Endothelial cell of umbilical vein (primary cell): ENCODE data around the gene LGMN. TPM values are rescaled to one million over a fixed set of nuclear protein-coding genes. Genes with fewer than 3 reads are reported as not detected.

Experiments used
- BruUV-seq: library from RNA; stranded (reverse); fragments of 400-500 nt; replicated peaks from 2 replicates; lab custom pipeline; 2021; lab: Mats Ljungman, UMichigan
- CTCF ChIA-PET: fragments of 300-600, 350-600 bp; sonication (Branson Sonifier 250); formaldehyde crosslinking; loops from one replicate; lab custom pipeline; 2021; ENCODE audit warnings: antibody characterized with exemption, inconsistent platforms; lab: Charles Lee
- POLR2A ChIA-PET: fragments of 300-600, 350-600 bp; sonication (Branson Sonifier 250); formaldehyde crosslinking; loops from one replicate; lab custom pipeline; 2021; ENCODE audit warnings: antibody characterized with exemption, inconsistent platforms; lab: Charles Lee
- DNase-seq: peaks from one replicate; pipeline ENCODE4 v3.0.0-alpha.2; 2011; ENCODE audit warnings: low read depth, low spot score
- FAIRE-seq: peaks from 2 replicates; lab custom pipeline; 2011; peaks lifted over from hg19 to GRCh38; lab: Jason Lieb, UNC
- H2AFZ ChIP-seq: 2 replicates; pipeline ENCODE4 v1.6.0; 2012; ENCODE audit warnings: low read depth, low read length, control low read depth, inconsistent platforms
- H3K27ac ChIP-seq: 2 replicates; pipeline ENCODE4 v1.5.1; 2011; ENCODE audit warnings: low read depth, mild to moderate bottlenecking, control low read depth, low read length, moderate library complexity; ENCODE audit not compliant: insufficient read depth
- H3K27me3 ChIP-seq, 2 experiments: 2 replicates each; pipeline versions ENCODE4 v1.6.0 to v1.6.1; 2011; ENCODE audit warnings: low read length in 2 of 2, mixed read lengths in 1 of 2; ENCODE audit not compliant: control insufficient read depth in 2 of 2, insufficient read depth in 2 of 2
- H3K36me3 ChIP-seq, 2 experiments: 2 replicates in 1 of 2; 3 replicates in 1 of 2; pipeline ENCODE4 v1.5.1; 2011; ENCODE audit warnings: low read length in 2 of 2, mild to moderate bottlenecking in 1 of 2, moderate library complexity in 1 of 2; ENCODE audit not compliant: control insufficient read depth in 2 of 2, insufficient read depth in 2 of 2; ENCODE audit errors: extremely low read depth in 1 of 2
- H3K4me1 ChIP-seq: 3 replicates; pipeline ENCODE4 v1.5.1; 2011; ENCODE audit warnings: mild to moderate bottlenecking, low read length; ENCODE audit not compliant: control insufficient read depth, insufficient read depth; ENCODE audit errors: extremely low read depth
- H3K4me2 ChIP-seq: 2 replicates; pipeline ENCODE4 v1.6.1; 2011; ENCODE audit warnings: low read length, control low read depth, mixed read lengths; ENCODE audit not compliant: insufficient read depth
- H3K4me3 ChIP-seq, 3 experiments: fragments of 200-600 bp in 1 of 3; sonication (generic), shearing (Covaris generic) in 1 of 3; replicated peaks in 1 of 3; 2 replicates each; pipeline ENCODE4 v1.5.1; 2011 to 2016; ENCODE audit warnings: control low read depth in 3 of 3, low read length in 3 of 3, mild to moderate bottlenecking in 2 of 3, inconsistent platforms in 1 of 3, low read depth in 1 of 3, moderate library complexity in 1 of 3; ENCODE audit not compliant: insufficient read depth in 1 of 3
- H3K79me2 ChIP-seq: 2 replicates; pipeline ENCODE4 v1.6.0; 2012; ENCODE audit warnings: low read length, inconsistent platforms; ENCODE audit not compliant: control insufficient read depth, insufficient read depth
- H3K9ac ChIP-seq: replicated peaks from 2 replicates; pipeline ENCODE3; 2011; ENCODE audit warnings: low read length, control low read depth; ENCODE audit not compliant: insufficient read depth; ENCODE audit errors: extremely low read depth
- H3K9me1 ChIP-seq: replicated peaks from 3 replicates; pipeline ENCODE4 v1.6.0; 2011; ENCODE audit warnings: mild to moderate bottlenecking, low read length; ENCODE audit not compliant: control insufficient read depth, insufficient read depth; ENCODE audit errors: extremely low read depth
- H3K9me3 ChIP-seq: replicated peaks from 2 replicates; pipeline ENCODE4 v1.5.1; 2012; ENCODE audit warnings: low read length, inconsistent platforms; ENCODE audit not compliant: control insufficient read depth, insufficient read depth
- H4K20me1 ChIP-seq: replicated peaks from 2 replicates; pipeline ENCODE3; 2011; ENCODE audit warnings: mild to moderate bottlenecking, low read length; ENCODE audit not compliant: control insufficient read depth, insufficient read depth; ENCODE audit errors: extremely low read depth
- CTCF ChIP-seq, 2 donors: IDR thresholded peaks; 1 replicate in 1 of 2; 2 replicates in 1 of 2; pipeline ENCODE4 v1.5.1; 2011; ENCODE audit warnings: low read length in 2 of 2, mild to moderate bottlenecking in 2 of 2, moderate library complexity in 2 of 2, control low read depth in 1 of 2, inconsistent platforms in 1 of 2, low read depth in 1 of 2; ENCODE audit not compliant: insufficient read depth in 1 of 2; ENCODE audit errors: extremely low read depth in 1 of 2
- EZH2 ChIP-seq: IDR thresholded peaks from 2 replicates; pipeline ENCODE4 v1.6.1; 2012; ENCODE audit warnings: borderline replicate concordance, low read depth, mild to moderate bottlenecking, moderate library complexity, low read length, inconsistent platforms; ENCODE audit not compliant: severe bottlenecking
- FOS ChIP-seq: IDR thresholded peaks from 2 replicates; pipeline ENCODE4 v1.6.1; 2011; ENCODE audit warnings: mild to moderate bottlenecking, low read length, moderate library complexity, borderline replicate concordance; ENCODE audit not compliant: insufficient read depth
- GATA2 ChIP-seq: IDR thresholded peaks from 2 replicates; pipeline ENCODE4 v1.7.0; 2011; ENCODE audit warnings: low read depth, mild to moderate bottlenecking, moderate library complexity, mixed read lengths, low read length; ENCODE audit not compliant: insufficient read length, insufficient read depth
- JUN ChIP-seq: IDR thresholded peaks from 2 replicates; pipeline ENCODE4 v1.6.1; 2011; ENCODE audit warnings: borderline replicate concordance, low read depth; ENCODE audit not compliant: insufficient read length, insufficient read depth
- MYC ChIP-seq: IDR thresholded peaks from one replicate; pipeline ENCODE4 v1.6.1; 2011; ENCODE audit warnings: mild to moderate bottlenecking, low read depth, low read length
- POLR2A ChIP-seq: IDR thresholded peaks from 2 replicates; pipeline ENCODE4 v1.6.1; 2012; ENCODE audit warnings: low read depth, mild to moderate bottlenecking, control low read depth, low read length
- POLR2AphosphoS5 ChIP-seq: IDR thresholded peaks from 2 replicates; pipeline ENCODE4 v1.6.1; 2012; ENCODE audit warnings: low read depth, mild to moderate bottlenecking, control low read depth, low read length, moderate library complexity; ENCODE audit not compliant: insufficient read depth
- dilution Hi-C: fragments of 300-500 bp; cut with MboI; formaldehyde crosslinking; loops from one replicate; pipeline ENCODE4 v1.15.0; 2019; ENCODE audit warnings: low sequenced_read_pairs; ENCODE audit not compliant: extremely low pct_ligation_motif_present
- intact Hi-C: fragments of 100-400 bp; cut with micrococcal nuclease; formaldehyde crosslinking; loops from one replicate; pipeline ENCODE4 v1.10.0; 2022
- polyA plus RNA-seq, 4 experiments: library from polyadenylated mRNA; depleted of rRNA in 3 of 4; stranded (reverse) in 3 of 4; unstranded in 1 of 4; fragments of >200 nt; gene quantifications; 2 replicates each; pipeline versions ENCODE4 v1.2.1 to v1.2.3, GENCODE V29; 2011 to 2012; ENCODE audit warnings: missing spikeins in 1 of 4
- total RNA-seq: library from RNA; stranded (reverse); gene quantifications from 2 replicates; pipeline ENCODE4 v1.2.3, GENCODE V29; 2021
- TF ChIP-seq, protein P1 (sequence below): IDR thresholded peaks from 2 replicates; pipeline ENCODE4 v1.6.1; 2011; ENCODE audit not compliant: insufficient read depth, insufficient read length

LGMN gene
- total and polyA plus RNA-seq, 2 donors (not counting 3 experiments of a cell fraction or from before 2014, with no cell fraction given), result 56.7 to 99.2 TPM

- Histone ChIP-seq H3K27me3 (no peaks in the 10 kb centered on the region), H3K4me3 (no peak overlapping the region), H3K36me3 (peaks cover 0 to 9% of the 10 kb centered on the region in 2 experiments), H3K79me2 (no peaks in the 10 kb centered on the region), H3K9ac (no peak overlapping the region), H3K9me1 (no peaks in the 10 kb centered on the region), H2AFZ (no peak overlapping the region), H3K4me2 (no peak overlapping the region), H3K4me1 (no peaks in the 10 kb centered on the region), H4K20me1 (no peaks in the 10 kb centered on the region), H3K27ac (no peak overlapping the region), H3K9me3 (no peaks in the 10 kb centered on the region)
- no peak for DNase-seq
- no peak for FAIRE-seq
- intact Hi-C loops, result no loop called here
- TF ChIP-seq FOS (no peak), POLR2AphosphoS5 (no peak), MYC (no peak), EZH2 (no peak), POLR2A (no peak), CTCF (IDR thresholded peaks at IDR 0.05; ENCODE audit: extremely low read depth in 1 of 2, insufficient read depth in 1 of 2, low read depth in 1 of 2, low read length in 2 of 2) (no peak), JUN (no peak), GATA2 (no peak)
- TF ChIP-seq, protein P1, sequence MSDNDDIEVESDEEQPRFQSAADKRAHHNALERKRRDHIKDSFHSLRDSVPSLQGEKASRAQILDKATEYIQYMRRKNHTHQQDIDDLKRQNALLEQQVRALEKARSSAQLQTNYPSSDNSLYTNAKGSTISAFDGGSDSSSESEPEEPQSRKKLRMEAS, result no peak
- CTCF ChIA-PET, result no interaction called here
- POLR2A ChIA-PET, result no interaction called here
- dilution Hi-C loops, result no loop called here
- BruUV-seq, result no TSS peak
Measured at GRCh38 chr14:92704821-92705220, 43.6 kb downstream of the LGMN start.
